ENCODE results near the gene CSF1.

The CSF1 gene

DNA sequence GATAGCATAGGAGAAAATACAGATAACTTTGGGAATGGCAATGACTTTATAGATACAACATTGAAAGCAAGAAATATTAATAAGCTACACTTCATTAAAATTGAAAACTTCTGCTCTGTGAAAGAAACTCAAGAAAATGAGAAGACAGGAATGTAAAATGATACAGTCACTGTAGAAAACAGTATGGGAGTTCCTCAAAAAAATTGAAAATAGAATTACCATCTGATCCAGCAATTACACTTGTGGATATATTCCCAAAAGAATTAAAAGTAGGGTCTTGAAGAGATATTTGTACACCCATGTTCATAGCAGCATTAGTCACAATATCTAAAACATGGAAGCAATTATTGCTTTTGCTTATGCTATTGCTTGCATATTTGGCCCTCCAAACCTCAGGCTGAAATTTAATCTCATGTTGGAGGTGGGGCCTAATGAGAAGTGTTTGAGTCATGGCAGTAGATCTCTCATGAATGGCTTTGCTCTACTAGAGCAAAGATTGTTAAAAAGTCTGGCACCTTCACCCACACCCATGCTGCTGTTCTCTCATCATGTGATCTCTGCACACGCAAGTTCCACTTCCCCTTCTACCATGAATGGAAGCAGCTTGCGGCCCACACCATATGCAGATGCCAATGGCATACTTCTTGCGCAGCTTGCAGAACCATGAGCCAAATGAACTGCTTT, 58.6 kb downstream of the CSF1 start:
- intact Hi-C loops (cut with micrococcal nuclease) = no loop called here
- Mint-ChIP-seq H3K4me1 (ENCODE audit: low read depth) (no peaks in the 10 kb centered on the region), H3K4me3 (no peak overlapping the region), H3K27me3 (no peaks in the 10 kb centered on the region), H3K27ac (no peak overlapping the region), H3K9me3 (peaks cover 21% of the 10 kb centered on the region), H3K36me3 (ENCODE audit: low read depth) (no peaks in the 10 kb centered on the region)

DNA sequence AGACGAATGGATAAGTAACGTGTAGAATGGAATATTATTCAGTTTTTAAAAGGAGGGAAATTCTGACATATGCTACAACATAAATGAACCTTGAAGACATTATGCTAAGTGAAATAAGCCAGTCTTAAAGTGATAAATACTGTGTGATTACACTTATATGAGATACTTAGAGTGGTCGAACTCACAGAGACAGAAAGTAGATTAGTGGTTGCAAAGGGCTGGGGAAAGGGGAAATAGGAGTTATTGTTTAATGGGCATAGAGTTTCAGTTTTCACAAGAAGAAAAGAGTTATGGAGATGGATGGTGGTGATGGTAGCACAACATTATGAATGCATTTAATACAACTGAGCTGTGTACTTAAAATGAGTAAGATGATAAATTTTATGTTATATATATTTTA, 59.3 kb downstream of the CSF1 start:
- intact Hi-C loops (cut with micrococcal nuclease) = no loop called here
- Mint-ChIP-seq H3K4me3 (no peak overlapping the region), H3K27ac (no peak overlapping the region), H3K4me1 (ENCODE audit: low read depth) (no peaks in the 10 kb centered on the region), H3K36me3 (ENCODE audit: low read depth) (no peaks in the 10 kb centered on the region), H3K27me3 (no peaks in the 10 kb centered on the region), H3K9me3 (peaks cover 20% of the 10 kb centered on the region)

DNA sequence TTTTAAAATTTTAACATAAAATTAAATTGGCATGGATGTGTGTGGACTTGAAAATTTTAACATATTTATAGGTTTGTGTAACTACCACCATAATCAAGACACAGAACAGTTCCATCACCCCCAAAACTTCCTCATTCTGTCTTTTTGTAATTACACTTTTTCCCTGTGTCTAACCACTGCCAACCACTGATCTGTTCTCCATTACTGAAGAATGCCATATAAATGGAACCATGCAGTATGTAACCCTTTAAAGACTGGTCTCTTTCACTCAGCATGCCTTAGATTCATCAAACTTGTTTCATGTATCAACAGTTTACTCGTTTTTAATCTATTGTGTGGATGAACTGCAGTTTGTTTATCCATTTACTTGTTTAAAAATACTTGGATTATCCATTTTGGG, 60.9 kb downstream of the CSF1 start:
- Mint-ChIP-seq H3K36me3 (ENCODE audit: low read depth) (no peaks in the 10 kb centered on the region), H3K27me3 (no peaks in the 10 kb centered on the region), H3K4me1 (ENCODE audit: low read depth) (no peaks in the 10 kb centered on the region), H3K4me3 (no peak overlapping the region), H3K9me3 (peaks cover 11% of the 10 kb centered on the region), H3K27ac (no peak overlapping the region)
- intact Hi-C loops (cut with micrococcal nuclease) = no loop called here

DNA sequence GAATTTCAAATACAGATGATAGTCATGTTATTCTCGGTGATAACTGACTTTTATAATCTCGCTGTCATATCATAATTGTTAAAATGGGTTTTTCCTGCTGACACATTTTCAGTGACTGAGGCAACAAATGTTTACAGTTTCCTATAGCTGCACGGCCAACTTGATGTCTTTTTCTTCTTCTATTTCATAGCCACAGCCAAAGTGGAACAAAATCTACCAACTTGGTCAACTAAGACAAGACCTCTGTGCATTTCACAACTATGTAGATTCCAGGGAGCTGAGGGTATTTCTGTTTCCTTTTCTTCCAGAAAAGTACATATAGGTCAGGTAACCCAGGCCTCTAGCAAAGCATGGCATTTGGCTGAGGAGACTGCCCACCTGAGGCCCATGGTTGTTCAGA, 63.5 kb downstream of the CSF1 start:
- Mint-ChIP-seq H3K4me1 (ENCODE audit: low read depth) (peaks cover 9% of the 10 kb centered on the region), H3K9me3 (peaks cover 11% of the 10 kb centered on the region), H3K4me3 (no peak overlapping the region), H3K27me3 (peaks cover 3% of the 10 kb centered on the region), H3K36me3 (ENCODE audit: low read depth) (no peaks in the 10 kb centered on the region), H3K27ac (no peak overlapping the region)
- intact Hi-C loops (cut with micrococcal nuclease) = no loop called here

DNA sequence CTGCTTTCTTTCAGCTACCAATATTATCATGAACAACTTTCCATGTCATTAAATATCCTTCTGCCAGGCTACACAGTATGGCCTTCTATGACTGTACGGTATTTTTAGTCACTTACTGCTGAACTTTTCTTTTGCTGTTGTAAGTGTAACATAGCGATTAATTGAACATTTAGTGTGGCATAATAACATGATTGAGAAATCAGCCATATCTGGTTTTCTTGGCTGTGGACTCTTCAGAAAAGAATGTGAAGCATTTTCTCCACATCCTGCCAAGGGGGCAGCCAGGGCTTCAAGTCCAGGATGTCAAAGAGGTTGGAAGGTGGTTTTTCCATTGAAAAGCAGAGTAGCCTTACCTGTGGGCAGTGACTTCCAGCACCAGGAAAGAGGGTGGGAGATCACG, 65.1 kb downstream of the CSF1 start:
- H3K4me1 Mint-ChIP-seq (ENCODE audit: low read depth) = peaks cover 17% of the 10 kb centered on the region
- H3K9me3 Mint-ChIP-seq = no peaks in the 10 kb centered on the region
- H3K36me3 Mint-ChIP-seq (ENCODE audit: low read depth) = no peaks in the 10 kb centered on the region
- H3K27ac Mint-ChIP-seq = no peak overlapping the region
- intact Hi-C loops (cut with micrococcal nuclease) = no loop called here
- no peak overlapping the region for H3K4me3 Mint-ChIP-seq
- H3K27me3 Mint-ChIP-seq = peaks cover 3% of the 10 kb centered on the region

DNA sequence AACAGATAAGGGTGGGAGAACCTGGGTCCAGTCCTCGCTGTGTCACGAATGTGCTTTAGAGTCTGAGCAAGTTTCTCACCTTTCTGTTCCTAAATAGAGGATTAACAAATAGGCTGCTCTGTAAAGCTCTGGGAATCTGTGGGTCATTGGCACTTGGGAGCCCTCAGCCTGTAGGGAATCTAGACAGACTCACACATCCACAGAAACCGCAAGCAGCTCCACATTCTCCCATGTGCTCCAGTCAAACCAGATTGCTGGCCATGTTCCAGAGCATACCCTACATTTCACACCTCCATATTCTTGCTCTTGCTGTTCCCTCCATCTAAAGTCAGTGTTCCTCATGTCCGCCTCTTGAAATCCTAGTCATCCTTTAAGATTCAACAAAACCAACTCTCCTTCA, 66.1 kb downstream of the CSF1 start:
- H3K27ac Mint-ChIP-seq = no peak overlapping the region

DNA sequence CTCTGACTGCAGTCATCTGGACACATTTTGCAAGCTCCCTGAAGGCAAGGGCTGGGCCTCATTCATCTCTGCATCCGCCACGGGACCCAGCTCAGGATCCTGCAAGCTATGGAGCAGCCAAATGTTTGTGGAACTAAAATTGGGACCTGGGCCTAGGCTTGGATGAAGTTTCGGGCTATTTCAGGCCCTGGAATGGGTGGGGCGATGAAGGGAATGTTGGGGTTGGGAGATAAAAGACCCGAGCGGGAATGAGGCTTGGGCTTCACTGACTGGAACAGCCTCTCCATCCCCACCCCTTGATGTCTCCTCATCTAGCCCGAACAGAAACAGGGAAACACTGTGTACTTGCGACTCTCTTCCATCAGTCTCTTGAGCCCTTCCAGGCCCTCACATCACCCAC, 66.6 kb downstream of the CSF1 start:
- H3K4me1 Mint-ChIP-seq (ENCODE audit: low read depth) = peaks cover 17% of the 10 kb centered on the region
- no peak overlapping the region for H3K27ac Mint-ChIP-seq
- peaks cover 7% of the 10 kb centered on the region for H3K27me3 Mint-ChIP-seq
- no peaks in the 10 kb centered on the region for H3K36me3 Mint-ChIP-seq (ENCODE audit: low read depth)
- intact Hi-C loops (cut with micrococcal nuclease) = no loop called here
- H3K9me3 Mint-ChIP-seq = no peaks in the 10 kb centered on the region
- no peak overlapping the region for H3K4me3 Mint-ChIP-seq

More for the DNA sequence above, 66.1 kb downstream of the CSF1 start:
- intact Hi-C loops (cut with micrococcal nuclease) = no loop called here
- H3K9me3 Mint-ChIP-seq = no peaks in the 10 kb centered on the region
- H3K4me1 Mint-ChIP-seq (ENCODE audit: low read depth) = peaks cover 17% of the 10 kb centered on the region
- H3K36me3 Mint-ChIP-seq (ENCODE audit: low read depth) = no peaks in the 10 kb centered on the region
- H3K4me3 Mint-ChIP-seq = no peak overlapping the region
- H3K27me3 Mint-ChIP-seq = peaks cover 7% of the 10 kb centered on the region

DNA sequence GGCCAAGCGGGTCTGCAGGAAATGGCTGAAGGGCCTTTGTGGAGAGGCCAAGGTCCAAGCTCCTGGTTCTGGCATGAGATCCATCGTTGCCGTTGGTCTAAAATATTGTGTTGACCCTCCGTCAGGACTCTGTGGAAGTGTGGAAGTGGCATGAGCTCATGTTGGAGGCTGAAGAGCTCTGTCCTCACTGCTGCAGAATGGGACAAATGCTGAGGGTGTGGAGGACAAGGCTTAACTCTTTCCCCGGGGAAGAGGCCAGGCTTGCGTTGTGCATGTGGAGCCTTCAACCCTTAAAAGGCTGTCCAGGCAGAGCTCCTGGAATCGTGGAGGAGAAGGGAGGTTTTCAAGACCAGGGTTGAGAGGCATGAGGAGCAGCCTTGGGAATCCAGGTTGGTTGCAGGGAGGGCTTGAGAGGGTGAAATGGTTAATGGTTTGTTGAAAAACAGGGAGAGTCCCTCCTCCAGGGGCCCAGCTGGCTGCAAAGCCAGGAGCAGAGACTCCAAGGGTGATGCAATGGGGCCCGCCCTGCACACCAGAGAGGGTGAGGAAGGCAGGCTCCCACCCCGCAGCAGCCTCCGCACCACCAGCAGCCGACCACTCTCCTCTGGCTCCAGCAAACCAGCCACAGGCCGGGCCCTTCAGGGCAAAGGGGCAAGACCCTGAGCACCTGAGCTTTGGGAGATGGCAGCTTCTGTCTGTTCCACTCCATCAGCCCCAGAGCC, 67.2 kb downstream of the CSF1 start:
- Mint-ChIP-seq H3K27me3 (peaks cover 7% of the 10 kb centered on the region), H3K9me3 (no peaks in the 10 kb centered on the region), H3K36me3 (ENCODE audit: low read depth) (no peaks in the 10 kb centered on the region), H3K27ac (no peak overlapping the region), H3K4me3 (no peak overlapping the region), H3K4me1 (ENCODE audit: low read depth) (peaks cover 17% of the 10 kb centered on the region)
- intact Hi-C loops (cut with micrococcal nuclease) = no loop called here

DNA sequence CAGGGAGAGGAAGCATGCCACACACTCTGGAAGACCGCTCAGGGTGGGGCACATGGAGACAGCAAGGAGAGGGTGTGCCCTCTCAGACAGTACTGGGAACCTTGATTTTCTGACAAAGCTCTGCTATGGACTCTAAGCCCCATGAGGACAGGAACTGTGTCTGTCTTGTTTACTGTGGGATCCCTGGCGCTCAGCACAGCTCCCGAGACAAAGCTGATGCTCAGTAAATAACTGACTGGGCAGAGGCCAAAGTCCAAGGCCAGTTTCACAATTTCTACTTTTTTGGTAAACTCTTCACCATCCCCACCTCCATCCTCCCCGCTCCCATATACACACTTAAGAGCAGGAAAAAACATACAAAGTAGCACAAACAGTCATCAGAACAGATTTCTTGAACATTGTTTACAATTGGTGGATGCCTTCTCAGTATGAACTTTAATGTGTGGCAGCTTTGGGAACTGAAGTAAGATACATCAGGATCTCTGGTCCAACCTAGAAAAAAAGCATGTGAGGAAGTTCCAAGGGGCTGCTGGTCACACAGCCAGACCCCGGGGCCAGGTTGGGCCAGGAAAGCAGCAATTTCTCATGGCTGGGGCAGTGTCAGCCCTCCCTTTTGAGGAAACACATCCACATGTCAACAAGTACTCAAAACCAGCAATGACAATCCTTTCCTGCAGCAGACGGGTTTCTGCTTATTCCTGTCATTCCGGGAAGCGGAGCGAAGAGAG, 68.3 kb downstream of the CSF1 start:
- H3K27ac Mint-ChIP-seq = no peak overlapping the region

DNA sequence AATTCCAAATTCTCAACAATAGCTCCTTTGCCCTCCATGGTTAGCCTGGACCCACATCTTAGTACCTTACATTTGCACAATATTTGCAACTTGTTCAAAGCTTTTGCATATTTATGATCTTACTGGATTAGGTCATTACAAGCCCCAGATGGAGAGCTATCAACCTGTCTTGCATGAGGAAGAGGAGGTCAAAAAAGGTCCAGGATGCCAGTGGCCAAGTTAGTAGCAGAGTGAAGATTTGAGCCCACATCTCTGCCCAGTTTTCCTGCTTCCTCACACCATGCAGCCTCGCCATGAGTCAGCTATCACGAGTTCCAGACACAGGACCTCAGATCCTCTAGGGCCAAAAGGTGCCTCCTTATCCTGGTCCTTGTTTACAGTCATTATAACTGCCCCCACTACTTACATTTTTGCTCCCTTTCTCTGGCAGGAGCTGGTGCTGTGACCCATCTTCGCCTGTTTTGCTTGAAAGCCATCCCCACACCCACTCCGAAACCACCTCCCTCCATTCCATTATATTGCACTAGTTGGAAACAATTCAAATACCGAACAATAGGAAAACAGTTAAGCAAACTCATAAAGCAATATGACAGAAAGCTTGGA, 68.9 kb downstream of the CSF1 start:
- intact Hi-C loops (cut with micrococcal nuclease) = loop anchor here (5.0 kb wide), 1 partner anchor 337 kb away; no protein-coding TSS in a partner anchor
- Mint-ChIP-seq H3K36me3 (ENCODE audit: low read depth) (peaks cover 2% of the 10 kb centered on the region), H3K27me3 (peaks cover 7% of the 10 kb centered on the region), H3K4me3 (no peak overlapping the region), H3K9me3 (no peaks in the 10 kb centered on the region), H3K4me1 (ENCODE audit: low read depth) (peaks cover 17% of the 10 kb centered on the region), H3K27ac (no peak overlapping the region)

More for the DNA sequence above, 68.3 kb downstream of the CSF1 start:
- H3K4me1 Mint-ChIP-seq (ENCODE audit: low read depth) = peaks cover 17% of the 10 kb centered on the region
- H3K27me3 Mint-ChIP-seq = peaks cover 7% of the 10 kb centered on the region
- H3K9me3 Mint-ChIP-seq = no peaks in the 10 kb centered on the region
- intact Hi-C loops (cut with micrococcal nuclease) = no loop called here
- no peak overlapping the region for H3K4me3 Mint-ChIP-seq
- no peaks in the 10 kb centered on the region for H3K36me3 Mint-ChIP-seq (ENCODE audit: low read depth)

Data from dendritic cell treated with granulocyte-macrophage colony-stimulating factor and Interleukin-4, amounts not matched to agents 40 ng/mL and 50 ng/mL, for 4 days (primary cell).